Suppressor macrophage (primary cell): ENCODE data around the gene FYN.
"Not testable (repeated sequence)": the region's sequence is repeated elsewhere in the genome, so short reads cannot be mapped to it uniquely, and the experiment has no call there.

Experiments
- DNase-seq, 4 experiments: peaks; one replicate each; pipeline ENCODE4 v3.0.0-alpha.2; 2020 to 2022

FYN gene

DNA sequence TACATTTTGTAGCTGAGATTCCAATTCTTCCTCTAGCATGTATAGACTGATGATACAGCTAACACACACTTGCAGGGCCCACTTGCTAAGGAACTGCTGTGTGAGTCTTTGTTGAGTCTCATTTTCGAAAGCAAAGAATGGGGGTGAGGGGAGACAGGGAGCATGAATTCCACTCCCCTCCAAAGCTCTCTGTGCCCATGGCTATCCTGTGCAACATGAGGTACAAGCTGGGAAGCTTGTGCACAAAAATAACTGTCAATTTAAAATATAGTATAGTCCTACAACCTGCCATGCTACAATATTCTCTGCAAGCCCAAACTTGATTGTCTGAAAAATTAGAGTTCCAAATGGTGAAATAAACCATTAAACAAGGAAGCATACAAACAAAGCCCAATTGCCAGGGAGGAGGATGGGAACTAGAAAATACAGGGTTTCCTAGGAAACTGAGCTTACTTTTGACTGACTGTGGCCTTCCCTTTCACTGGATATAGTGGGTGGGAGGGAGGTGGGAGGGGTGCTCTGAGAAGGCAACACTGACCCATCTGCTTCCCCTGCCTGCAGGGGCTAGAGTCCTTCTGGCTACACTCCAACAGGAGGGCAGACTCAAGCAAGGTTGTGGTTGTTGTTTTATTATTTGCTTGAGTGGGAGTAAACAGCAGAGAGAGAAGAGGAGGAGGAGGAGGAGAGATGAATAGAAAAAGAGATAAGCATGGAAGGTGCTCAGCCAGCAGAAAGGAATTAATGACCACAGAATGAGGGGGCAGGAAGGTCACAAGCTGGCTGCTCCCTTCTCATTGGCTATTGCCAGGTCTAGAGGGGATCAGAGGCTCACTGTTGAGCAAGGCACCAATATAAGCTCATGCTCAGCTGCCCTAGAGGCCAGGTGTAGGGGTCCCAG is 84.6 kb downstream of the FYN start:
- DNase-seq, result peak; percentile 50 to 73 (median 68)

DNA sequence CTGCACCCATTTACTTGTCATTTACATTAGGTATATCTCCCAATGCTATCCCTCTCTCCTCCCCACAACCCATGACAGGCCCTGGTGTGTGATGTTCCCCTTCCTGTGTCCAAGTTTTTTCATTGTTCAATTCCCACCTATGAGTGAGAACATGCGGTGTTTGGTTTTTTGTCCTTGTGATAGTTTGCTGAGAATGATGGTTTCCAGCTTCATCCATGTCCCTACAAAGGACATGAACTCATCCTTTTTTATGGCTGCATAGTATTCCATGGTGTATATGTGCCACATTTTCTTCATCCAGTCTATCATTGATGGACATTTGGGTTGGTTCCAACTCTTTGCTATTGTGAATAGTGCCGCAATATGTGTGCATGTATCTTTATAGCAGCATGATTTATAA is 87.1 kb downstream of the FYN start:
- DNase-seq, result not testable (repeated sequence)

DNA sequence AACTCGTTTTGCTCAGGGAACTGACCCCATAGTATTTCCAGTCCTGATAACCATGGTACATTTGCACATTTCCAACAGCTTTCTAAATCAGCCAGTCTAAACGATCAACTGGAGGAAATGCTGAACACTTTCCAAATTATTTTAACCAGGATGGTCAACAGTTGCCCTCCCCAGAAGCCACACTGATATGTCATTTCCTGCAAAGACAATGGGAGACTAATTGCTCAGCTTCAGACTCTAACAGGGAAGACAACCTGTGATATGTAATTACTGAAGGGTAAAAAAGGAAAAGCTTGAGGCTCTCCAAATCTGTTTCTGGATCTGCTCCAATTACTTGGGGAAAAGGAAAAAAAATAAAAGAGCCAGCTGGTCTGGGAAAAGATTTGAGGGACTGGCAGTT is 88.8 kb downstream of the FYN start:
- no peak for DNase-seq

DNA sequence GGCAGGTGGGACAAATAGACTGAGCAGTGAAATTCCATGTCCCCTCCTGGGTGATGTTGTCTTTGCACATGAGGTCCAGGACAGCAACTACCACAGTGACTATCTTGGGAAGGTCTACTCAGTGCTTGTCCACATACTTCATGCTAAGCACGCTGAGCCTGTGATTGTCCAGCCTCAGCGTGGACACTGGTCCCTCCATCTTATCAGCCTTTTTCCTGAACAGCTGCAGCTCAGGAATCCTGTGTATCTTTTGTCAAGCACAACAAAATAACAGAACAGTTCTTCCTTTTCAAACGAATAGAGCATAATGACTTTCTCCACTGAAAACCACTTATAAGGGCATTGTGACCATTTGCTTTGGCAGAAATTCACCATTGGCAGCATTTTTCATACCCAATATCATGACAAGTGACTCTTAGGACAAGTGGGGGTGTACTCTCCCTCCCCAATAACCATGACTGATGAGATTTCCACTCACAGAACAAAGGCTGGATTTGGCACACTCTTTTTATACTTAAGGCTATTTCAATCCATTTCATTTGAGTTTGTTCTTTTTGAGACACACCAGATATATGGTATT is 90.3 kb downstream of the FYN start:
- DNase-seq, result no peak

DNA sequence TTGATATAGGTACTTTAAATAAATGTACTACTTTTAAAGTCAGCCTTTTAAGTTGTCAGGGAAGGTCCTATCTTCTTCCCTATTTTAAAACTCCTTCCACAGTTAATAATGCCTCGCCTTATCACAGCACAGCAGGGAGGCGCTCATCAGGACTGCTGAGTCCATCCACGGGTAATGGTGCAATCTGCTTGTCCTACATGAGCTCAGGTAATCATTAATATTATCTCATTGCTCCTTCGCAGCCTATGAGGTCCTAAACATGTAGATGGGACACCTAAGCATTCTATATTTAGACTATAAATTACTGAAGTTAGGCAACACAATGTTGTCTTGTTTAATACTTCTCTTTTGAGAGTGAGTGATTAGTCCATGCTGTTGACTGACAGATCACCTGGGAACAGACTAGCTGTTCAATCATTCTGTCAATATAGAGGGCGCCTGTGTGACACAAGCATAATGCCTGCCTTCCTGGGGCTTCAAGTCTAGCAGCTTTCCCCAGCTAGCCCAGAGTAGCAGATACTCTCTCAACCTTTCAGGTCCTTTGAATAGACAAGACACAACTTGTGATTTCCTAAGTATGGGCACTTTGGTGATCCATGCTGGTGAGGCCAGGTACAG is 91.0 kb downstream of the FYN start:
- no peak for DNase-seq

DNA sequence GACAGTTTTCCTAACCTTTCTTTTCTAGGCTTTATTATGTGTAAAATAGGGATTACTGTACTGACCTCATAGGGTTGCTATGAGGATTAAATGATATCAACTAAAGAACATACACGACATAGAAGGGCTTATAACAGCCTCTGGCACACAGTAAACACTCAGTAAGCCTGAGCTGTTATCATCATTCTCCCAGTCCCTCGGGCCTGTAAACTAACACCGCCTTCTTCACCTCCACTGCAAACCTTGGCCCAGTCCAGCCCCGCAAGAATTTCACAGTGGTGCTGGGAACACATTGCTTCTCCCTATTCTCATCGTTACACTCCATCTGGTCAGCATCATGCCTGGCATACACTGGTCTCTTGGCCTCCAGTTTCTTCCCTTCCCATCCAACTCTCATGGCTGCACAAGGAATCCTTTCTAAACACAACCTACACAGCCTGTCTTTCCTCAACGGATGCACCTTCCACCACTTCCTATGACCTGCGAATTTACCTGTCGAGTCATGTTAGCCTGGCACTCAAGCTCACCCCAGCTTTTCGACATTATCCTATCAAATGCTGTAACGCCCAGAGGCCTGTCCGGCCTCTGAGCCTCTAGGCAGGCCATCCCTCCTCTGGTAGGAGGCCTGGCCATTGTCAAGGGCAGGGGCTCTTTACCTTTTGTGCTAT is 92.1 kb downstream of the FYN start:
- DNase-seq, result no peak

DNA sequence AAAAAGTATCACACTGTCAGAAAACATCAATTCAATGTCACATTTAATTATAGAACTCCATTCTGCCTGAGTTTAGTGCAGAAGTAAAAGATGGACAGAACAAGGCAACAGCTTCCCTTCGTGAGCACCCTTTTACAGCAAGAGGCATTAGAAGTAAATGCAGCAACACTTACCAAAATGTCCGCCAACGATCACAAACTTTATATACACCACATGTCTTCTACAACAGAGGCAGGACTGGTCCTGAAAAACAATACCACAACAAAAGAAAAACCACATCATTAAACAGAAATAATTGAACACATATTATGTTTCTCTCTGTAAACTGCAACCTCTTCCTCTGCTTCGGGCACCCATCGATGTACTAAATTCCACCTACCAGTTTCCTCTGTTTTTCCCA is 92.9 kb downstream of the FYN start:
- DNase-seq, result no peak

DNA sequence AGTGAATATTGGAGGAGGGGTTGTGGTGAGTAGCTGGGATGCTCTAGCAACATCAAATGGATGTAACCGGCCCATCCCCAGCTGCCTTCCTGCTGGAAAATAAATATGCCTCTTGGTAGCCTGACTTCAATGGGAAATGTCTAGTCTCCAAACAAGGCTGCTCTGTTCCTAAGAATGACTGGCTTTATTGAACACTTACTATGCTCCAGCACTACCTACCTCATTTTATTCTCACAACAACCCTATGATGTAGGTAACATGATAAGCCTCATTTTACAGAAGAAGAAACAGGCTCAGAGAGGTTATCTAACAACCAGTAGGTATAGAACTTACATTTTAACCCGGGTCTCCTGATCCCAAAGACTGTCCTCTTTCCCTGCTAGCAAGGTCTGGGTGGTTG is 93.6 kb downstream of the FYN start:
- no peak for DNase-seq

DNA sequence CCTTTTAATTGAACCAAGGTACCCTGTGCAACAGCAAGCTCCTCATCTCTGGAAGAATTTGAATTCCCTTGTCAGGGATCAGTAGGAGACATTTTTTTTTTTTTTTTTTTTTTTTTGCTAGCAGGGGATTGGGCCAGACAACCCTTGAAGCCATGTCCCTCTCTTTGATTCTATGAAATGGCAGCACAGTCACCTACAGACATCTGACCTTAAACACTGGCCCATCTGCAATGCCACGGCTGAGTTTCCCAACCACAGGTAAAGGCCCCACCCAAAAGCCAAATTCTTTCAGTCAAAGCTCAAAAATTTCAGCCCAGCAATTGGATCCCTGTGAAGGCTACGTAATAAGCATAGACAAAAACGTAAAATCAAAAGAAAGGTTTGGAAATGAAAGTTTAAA is 94.2 kb downstream of the FYN start:
- no peak for DNase-seq

DNA sequence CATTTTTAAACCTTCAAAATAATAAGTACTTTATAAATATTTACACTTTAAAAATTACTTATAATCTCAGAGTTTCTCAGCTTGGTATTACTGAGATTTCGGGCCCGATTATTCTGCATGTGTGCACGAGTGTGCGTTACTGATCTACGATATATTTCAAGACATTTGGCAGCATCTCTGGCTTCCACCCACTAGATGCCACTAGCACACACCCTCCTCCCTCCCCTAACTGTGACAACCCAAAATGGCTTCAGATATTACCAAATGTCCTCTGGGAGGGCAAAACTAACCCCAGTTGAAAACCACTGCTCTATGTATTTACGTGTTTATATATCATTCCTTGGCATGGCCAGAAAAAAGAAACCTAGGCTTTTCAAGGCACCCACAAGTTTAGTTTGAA is 95.9 kb downstream of the FYN start:
- DNase-seq, result no peak

DNA sequence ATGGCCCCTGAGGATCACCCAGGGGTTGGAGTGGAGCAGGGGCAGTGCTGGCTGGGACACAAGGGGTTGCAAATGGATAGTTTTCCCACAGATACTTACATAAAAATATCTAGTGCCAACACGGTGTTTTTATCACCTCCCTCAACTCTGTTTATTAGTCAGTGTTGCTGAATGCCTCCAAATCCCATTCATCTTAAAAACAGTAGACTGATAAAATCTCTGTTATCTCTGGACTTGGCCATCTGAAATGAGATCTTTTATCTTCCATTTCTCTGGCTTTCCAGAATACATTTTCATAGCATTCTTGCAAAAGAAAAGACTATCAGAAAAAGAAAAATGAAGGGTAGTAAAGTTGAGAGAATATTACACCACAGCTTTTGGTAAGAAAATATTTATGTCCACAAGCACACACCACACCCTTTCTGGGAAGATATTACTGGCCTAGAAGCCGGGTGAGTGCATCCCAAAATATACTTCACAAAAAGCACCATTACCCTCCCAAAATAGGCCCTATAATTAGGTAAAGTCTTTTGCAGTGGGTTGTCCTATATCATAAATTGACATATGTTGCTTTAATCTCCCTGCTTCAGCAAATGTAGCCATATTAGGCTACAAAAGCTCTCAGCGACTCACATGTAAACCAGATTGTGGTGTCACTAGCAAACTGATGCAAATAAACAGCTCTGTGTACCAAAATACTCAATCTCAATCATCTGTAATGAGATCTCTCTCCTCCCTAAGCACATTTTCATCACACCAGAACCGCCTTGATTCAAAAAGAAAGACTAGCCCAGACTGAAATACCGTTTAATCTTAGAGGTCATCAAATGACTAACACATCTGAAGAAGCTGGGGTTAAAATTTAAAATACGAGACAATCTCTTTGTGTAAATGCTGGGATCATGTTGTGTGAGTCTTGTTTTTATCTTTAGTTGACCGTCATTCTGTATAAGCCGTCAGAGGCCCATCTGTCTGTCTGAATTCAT is 96.7 kb downstream of the FYN start:
- DNase-seq, result no peak

DNA sequence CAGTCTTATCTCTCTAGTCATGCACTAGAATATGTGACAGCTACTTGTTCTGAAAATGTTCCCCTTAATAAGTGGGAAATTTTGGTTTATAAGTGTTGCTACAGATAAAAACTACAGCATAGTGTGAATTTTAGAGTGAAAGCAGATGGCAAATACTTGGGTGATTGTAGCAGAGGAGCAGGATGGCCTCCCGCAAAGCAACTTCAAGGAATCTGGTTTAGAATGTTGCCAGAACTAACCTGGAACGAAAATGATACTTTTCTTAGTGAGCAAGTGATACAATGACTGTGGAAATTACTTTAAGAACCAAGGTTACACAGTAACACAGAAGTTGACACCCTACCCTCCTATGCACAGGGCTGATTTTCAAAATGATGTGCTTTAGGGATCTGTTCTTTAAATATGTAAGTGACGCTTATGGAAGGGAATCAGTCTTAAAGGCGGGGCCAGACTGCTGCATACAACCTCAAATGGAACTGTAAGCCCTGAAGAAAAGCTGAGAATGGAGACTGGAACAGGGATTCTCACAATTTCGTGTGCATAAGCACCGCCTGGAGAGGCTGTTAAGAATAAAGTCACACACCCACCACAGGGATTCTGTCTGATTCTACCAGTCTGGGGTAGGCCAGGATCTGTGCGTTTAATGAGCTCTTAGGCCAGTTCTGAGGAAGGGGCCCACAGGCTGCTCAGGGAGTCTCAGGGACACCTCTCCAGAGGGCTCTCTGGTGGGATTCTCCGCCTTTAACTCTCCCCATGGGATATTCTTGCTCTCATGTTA is 97.9 kb downstream of the FYN start:
- no peak for DNase-seq

DNA sequence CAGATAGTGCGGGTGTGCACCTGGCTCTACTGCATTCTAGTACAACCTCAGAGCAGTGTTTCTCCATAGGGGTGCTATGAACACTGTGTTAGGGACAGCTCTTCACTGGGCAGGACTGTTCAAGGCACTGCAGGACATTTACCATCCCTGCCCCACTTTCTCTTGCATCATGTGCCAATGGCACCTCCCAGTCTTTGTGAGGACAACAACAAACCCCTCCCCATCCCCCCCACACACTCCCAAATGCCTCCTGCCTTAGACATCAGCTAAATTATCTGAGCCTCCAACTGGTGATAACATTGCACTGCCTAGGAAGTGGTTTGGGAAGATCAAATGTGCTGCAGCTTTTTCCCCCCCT is 98.9 kb downstream of the FYN start:
- no peak for DNase-seq

DNA sequence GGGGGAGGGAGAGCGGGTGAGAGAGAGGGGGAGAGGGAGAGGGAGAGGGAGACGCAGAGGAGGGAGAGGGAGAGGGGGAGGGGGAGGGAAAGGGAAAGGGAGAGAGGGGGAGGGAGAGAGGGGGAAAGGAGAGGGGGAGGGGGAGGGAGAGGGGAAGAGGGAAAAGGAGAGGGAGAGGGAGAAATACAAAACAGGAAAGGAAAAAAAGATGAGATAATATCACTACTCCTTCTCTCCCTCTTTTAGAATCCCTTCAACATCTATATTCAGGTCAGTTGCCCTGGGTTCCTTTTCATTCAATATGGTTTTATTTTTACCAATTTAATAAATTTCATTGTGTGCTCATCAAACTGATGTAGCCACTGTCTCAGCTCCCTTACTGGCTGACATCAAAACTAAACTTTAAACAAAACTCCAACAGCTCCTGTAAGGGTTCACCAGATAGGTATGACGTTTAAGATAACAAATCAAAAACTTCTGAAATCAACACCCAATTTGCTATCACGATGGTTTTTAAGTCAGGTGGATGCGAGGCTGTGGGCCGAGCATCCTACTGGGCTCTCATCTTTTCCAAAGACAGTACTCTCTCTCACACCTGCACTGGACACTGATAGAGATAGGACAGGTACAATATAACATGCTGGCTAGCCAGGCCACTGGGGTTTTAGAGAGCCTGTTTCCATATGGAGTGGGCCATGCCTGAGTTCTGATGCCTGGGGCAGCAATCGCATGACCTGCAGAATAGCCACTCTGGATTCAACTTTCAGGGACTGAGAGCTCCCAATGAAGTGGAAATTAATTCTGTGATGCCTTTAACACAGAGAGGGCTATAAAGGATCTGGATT is 99.5 kb downstream of the FYN start:
- no peak for DNase-seq

DNA sequence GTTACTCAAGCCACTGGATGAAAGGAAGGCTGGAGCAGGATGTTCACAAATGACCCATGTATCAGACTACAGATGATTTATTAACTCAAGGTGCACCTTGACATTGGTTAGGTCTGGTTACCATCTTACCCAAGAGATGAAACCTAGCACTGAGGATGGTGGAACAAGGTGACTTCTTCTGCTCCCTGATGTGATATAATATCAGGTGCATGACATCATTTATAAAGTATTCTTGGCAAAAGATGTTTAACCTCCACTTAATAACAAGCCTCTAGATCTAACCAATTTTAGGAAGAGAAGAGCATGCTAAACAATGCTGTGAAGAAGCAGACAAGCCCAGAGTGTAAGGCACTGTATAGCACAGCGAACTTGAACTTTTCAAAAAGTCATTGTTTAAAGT is 100.9 kb downstream of the FYN start:
- no peak for DNase-seq

DNA sequence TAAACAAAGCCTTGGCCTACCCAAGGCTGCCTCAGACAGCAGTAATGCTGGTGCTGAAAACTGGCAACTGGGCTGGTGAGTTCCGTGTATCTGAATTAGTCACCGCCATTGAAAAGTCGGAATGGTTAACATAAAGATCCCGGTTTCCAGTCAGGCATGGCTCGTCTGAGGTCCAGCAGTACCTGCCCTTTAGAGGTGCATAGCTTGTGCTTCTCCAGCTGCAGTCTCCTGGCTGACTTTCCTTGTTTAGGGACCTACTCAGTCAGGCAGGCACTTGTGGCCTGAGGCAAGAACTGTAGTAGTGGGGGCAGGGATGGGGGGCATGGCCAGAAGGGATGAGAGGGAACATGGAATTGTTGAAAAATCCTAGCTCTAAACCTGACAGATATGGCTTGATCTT is 101.6 kb downstream of the FYN start:
- DNase-seq, result no peak

DNA sequence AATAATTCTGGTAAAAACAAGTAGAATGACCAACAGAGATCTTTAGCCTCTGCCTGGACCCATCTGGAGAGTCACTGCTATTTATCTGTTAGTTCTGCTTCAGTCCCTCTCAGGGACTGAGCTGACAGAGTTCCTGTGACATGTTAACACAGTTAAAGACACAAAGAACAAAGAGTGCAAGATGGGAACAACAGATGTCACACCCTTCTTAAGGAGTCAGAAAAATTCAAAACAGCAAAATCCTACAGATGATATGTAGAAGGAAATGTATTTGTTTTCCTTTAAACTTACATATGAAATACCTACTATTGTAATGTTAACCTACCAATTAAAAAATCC is 102.2 kb downstream of the FYN start:
- no peak for DNase-seq

DNA sequence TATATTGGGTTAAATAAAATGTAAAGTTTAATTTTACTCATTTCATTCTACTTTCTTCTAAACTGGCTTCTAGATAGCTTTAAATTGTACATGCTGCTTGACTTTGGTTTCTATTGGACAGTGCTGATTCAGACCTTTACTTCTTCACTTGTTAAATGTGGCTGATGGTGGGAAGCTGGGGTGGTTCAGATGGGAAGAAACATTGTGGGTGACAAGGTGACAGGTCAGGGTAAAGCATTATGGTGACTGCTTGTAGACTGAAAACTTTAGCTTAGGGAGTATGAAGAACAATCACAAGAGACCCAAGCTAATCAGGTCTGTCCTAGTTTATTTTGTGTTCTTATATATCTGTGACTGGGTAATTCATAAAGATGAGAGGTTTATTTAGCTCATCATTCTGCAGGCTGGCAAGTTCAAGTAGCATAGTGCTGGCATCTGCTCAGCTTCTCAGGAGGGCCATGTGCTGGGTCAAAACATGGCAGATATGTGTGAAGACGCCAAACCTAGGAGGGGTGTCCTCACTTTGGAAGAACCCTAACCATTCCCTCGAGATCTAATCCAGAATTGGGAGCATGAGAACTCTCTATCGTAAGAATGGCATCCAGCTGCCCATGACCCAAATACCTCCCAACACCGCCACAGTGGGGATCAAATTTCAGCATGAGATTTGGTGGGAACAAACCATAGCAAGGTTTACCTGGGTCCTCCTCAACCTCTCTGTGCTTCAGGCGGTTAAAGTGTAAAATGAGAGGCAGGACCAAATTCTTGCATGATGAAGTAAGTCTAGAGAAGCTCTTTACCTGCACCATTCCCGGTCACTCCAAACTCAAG is 102.8 kb downstream of the FYN start:
- DNase-seq, result no peak

DNA sequence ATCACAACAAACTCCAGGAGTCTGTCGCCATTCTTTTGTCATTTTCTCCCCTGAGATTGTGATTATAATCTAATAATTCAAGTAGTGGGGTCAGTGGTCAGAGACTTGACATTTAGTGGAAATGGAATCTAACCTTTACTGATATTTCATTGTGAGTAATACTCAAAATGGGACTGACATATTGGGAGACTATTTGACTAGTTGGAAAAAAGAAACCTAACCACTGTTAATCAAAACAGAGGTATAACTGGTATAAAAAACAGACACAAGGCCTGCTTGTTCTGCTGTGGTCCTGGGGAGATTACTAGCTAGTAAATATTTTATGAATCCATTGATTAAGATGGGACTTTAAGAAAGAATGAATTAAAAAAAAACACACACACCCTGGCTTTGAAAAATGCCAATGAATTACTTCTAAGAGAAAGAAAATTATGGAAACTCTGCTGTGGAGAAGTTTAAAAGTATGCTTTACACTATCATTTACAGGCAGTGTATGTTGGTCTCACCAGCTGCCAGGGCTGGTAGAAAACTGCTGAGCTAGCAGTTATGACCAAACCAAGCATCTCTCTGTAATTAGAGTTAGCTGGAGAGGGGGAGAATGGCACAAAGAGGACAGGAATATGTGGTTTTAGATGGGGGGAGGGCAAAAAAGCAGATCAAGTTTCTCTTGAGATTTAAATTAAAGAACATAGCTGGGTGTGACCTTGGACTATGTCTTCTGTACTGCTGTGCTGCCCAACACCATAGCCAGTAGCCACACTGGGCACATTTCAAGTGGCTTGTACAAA is 103.7 kb downstream of the FYN start:
- no peak for DNase-seq
